Chondrocyte (in vitro differentiated cells): ENCODE measurements around the gene CELF5. TPM values are rescaled to one million over a fixed set of nuclear protein-coding genes. Genes with fewer than 3 reads are reported as not detected.

ENCODE experiments used
- DNase-seq: peaks from one replicate; pipeline ENCODE4 v3.0.0; 2021; ENCODE audit warnings: mixed read lengths, low spot score
- H3K27ac Mint-ChIP-seq: one replicate; pipeline ENCODE4 v1.8.0; 2021; ENCODE audit warnings: mild to moderate bottlenecking, moderate library complexity, mixed read lengths; ENCODE audit not compliant: unreplicated experiment
- H3K27me3 Mint-ChIP-seq: 2 replicates; pipeline ENCODE4 v1.8.0; 2021; ENCODE audit warnings: low read depth, mixed read lengths
- H3K36me3 Mint-ChIP-seq: 2 replicates; pipeline ENCODE4 v1.8.0; 2021; ENCODE audit warnings: low read depth, mixed read lengths
- H3K4me1 Mint-ChIP-seq: 2 replicates; pipeline ENCODE4 v1.8.0; 2021; ENCODE audit warnings: low read depth, mild to moderate bottlenecking, mixed read lengths
- H3K4me3 Mint-ChIP-seq: one replicate; pipeline ENCODE4 v1.8.0; 2021; ENCODE audit warnings: mild to moderate bottlenecking, moderate library complexity, mixed read lengths; ENCODE audit not compliant: unreplicated experiment
- H3K9me3 Mint-ChIP-seq: 2 replicates; pipeline ENCODE4 v1.8.0; 2021; ENCODE audit warnings: low read depth, mixed read lengths
- total RNA-seq: library from RNA; stranded (reverse); gene quantifications from 3 replicates; pipeline ENCODE4 v1.2.1, GENCODE V29; 2021
- TF ChIP-seq, protein P1 (sequence below): fragments of 200-600 bp; sonication (generic); IDR thresholded peaks from 2 replicates; pipeline ENCODE4 v1.5.0; 2021; ENCODE audit warnings: antibody characterized with exemption, mild to moderate bottlenecking, moderate library complexity

The CELF5 gene
- total RNA-seq, 1 donor from 2014 or later: 0.22 TPM

DNA sequence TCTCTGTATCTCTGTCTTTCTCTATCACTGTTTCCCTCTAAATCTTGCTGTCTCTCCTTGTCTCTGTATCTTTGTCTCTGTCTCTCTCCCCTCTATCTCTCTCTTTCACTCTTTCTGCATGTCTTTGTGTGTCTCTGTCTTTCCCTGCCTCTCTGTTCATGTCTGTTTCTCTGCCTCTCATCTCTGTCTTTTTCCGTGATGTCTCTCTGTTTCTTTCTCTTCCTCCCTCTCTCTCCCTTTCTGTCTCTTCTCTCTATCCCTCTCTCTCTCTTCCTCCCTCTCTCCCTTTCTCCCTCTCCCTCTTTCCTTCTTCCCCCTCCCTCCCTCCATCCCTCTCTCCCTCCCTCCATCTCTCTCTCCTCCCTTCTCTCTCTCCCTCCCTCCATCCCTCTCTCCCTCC is 85.3 kb downstream of the CELF5 start:
- peaks cover 41% of the 10 kb centered on the region for H3K27me3 Mint-ChIP-seq
- H3K9me3 Mint-ChIP-seq: no peaks in the 10 kb centered on the region
- peaks cover 5% of the 10 kb centered on the region for H3K4me1 Mint-ChIP-seq
- H3K36me3 Mint-ChIP-seq: peaks cover 2% of the 10 kb centered on the region
- DNase-seq: no peak
- no peak overlapping the region for H3K4me3 Mint-ChIP-seq
- TF ChIP-seq, protein P1, sequence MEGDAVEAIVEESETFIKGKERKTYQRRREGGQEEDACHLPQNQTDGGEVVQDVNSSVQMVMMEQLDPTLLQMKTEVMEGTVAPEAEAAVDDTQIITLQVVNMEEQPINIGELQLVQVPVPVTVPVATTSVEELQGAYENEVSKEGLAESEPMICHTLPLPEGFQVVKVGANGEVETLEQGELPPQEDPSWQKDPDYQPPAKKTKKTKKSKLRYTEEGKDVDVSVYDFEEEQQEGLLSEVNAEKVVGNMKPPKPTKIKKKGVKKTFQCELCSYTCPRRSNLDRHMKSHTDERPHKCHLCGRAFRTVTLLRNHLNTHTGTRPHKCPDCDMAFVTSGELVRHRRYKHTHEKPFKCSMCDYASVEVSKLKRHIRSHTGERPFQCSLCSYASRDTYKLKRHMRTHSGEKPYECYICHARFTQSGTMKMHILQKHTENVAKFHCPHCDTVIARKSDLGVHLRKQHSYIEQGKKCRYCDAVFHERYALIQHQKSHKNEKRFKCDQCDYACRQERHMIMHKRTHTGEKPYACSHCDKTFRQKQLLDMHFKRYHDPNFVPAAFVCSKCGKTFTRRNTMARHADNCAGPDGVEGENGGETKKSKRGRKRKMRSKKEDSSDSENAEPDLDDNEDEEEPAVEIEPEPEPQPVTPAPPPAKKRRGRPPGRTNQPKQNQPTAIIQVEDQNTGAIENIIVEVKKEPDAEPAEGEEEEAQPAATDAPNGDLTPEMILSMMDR: no peak
- no peak overlapping the region for H3K27ac Mint-ChIP-seq

DNA sequence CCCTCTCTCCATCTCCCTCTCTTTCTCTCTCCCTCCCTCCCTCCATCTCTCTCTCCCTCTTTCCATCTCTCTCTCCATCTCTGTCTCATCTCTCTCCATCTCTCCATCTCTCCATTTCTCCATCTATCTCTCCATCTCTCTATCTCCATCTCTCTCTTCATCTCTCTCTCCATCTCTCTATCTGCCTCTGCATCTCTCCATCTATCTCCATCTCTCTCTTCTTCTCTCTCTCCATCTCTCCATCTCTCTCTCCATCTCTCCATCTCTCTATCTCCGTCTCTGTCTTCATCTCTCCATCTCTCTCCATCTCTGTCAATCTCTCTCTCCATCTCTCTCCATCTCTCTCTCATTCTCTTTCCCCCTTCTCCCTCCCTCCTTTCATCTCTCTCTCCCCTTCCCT is 85.8 kb downstream of the CELF5 start:
- Mint-ChIP-seq H3K9me3 (no peaks in the 10 kb centered on the region), H3K27ac (no peak overlapping the region), H3K36me3 (peaks cover 2% of the 10 kb centered on the region), H3K27me3 (peaks cover 41% of the 10 kb centered on the region), H3K4me3 (no peak overlapping the region), H3K4me1 (no peaks in the 10 kb centered on the region)
- DNase-seq: no peak
- TF ChIP-seq, protein P1: no peak

DNA sequence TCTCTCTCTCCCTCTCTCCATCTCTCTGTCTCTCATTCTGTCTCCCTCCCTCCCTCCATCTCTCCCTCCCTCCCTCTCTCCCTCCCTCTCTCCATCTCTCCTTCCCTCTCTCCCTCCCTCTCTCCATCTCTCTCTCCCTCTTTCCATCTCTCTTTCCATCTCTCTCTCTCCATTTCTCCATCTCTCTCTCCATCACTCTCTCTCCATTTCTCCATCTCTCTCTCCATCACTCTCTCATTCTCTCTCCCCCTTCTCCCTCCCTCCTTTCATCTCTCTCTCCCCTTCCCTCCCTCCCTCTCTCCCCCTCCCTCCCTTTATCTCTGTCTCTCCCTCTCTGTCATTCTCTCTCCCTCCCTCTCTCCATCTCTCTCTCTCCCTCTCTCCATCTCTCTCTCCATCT is 86.2 kb downstream of the CELF5 start:
- no peak overlapping the region for H3K27ac Mint-ChIP-seq
- peaks cover 2% of the 10 kb centered on the region for H3K36me3 Mint-ChIP-seq
- TF ChIP-seq, protein P1: no peak
- no peaks in the 10 kb centered on the region for H3K9me3 Mint-ChIP-seq
- H3K4me1 Mint-ChIP-seq: no peaks in the 10 kb centered on the region
- no peak overlapping the region for H3K4me3 Mint-ChIP-seq
- H3K27me3 Mint-ChIP-seq: peaks cover 41% of the 10 kb centered on the region
- no peak for DNase-seq

DNA sequence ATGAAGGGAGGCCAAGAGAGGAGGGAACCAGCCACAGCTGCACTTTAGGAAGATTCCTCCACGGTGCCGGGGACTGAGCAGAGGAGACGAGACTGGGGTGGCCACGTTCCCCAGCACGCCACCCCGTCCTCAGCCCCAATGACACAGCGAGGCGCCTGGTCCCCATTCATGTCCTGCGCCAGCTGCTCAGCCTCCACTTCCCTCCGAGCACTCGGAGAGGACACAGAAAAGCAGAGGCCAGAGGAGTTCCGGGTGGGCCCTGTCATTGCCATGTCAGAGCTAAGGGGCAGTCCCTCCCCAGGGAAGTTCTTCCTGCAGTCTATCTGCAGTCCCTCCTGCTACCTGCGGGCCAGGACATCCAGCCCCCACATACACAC is 88.7 kb downstream of the CELF5 start:
- TF ChIP-seq, protein P1: no peak
- H3K27me3 Mint-ChIP-seq: peaks cover 38% of the 10 kb centered on the region
- peaks cover 2% of the 10 kb centered on the region for H3K36me3 Mint-ChIP-seq
- H3K27ac Mint-ChIP-seq: no peak overlapping the region
- DNase-seq: no peak
- no peaks in the 10 kb centered on the region for H3K4me1 Mint-ChIP-seq
- H3K9me3 Mint-ChIP-seq: no peaks in the 10 kb centered on the region
- no peak overlapping the region for H3K4me3 Mint-ChIP-seq

DNA sequence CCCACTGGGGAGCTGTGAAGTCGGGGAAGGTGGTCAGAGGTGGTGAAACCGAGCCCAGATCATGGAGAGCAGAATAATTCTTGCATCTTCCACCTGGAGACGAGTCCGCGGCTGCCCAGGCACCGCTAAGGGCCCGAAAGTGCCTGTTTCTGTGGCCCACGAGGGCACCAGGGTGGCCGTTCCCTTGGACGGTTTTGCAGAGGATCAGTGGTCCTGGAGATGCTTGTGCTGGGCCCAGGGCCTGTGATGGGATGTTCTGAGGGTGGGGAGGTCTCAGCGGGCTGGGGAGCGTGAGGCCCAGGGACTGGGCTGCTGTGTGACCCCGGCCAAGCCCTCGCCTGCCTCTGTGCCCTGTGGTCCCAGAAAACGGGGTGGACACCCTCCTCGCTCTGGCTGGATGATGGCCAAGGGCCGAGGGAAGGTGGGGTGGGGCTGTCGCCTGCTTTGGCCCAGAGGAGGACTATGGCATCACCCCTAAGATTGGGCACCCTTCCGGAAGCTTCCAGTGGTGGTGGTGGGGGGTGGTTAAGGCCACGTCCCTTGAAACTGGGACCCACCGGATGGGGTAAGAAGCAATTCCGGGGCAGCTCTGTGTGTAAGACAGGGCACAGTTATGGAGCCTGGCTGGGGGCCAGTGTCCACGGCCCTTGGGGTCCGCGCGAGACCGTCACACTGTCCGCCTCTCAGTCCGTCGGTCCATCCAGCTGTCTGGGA is 90.7 kb downstream of the CELF5 start:
- Mint-ChIP-seq H3K36me3 (no peaks in the 10 kb centered on the region), H3K4me1 (no peaks in the 10 kb centered on the region), H3K4me3 (no peak overlapping the region), H3K27ac (no peak overlapping the region), H3K9me3 (no peaks in the 10 kb centered on the region), H3K27me3 (peaks cover 24% of the 10 kb centered on the region)
- TF ChIP-seq, protein P1: no peak
- no peak for DNase-seq
